ENCODE results near the gene CFAP54. TPM values are rescaled to one million over a fixed set of nuclear protein-coding genes. Genes with fewer than 3 reads are reported as not detected.

Gene CFAP54
- total RNA-seq, 4 donors from 2014 or later = 2.1 to 4.7 (median 3.6) TPM

- Histone ChIP-seq H3K4me3 (no peak overlapping the region), H3K27me3 (no peaks in the 10 kb centered on the region), H3K27ac (no peak overlapping the region), H3K4me1 (no peaks in the 10 kb centered on the region), H3K36me3 (no peaks in the 10 kb centered on the region), H3K9me3 (no peaks in the 10 kb centered on the region)
- no peak for TF ChIP-seq POLR2A (IDR thresholded peaks at IDR 0.05)
- TF ChIP-seq POLR2AphosphoS5 (IDR thresholded peaks at IDR 0.05) = no peak
- TF ChIP-seq EP300 (IDR thresholded peaks at IDR 0.05) = no peak
- TF ChIP-seq CTCF (IDR thresholded peaks at IDR 0.05) = no peak
- 69 to 70% methylated on average over 4 of the region's 4 CpGs for WGBS, 2 donors (ENCODE audit: low coverage in 1 of 2)
- ATAC-seq = no peak
These were observed 15.8 kb upstream of the CFAP54 start for GRCh38 chr12:96473394-96474093.

- Histone ChIP-seq H3K36me3 (no peaks in the 10 kb centered on the region), H3K4me1 (no peaks in the 10 kb centered on the region), H3K27me3 (no peaks in the 10 kb centered on the region), H3K9me3 (no peaks in the 10 kb centered on the region), H3K27ac (no peak overlapping the region), H3K4me3 (no peak overlapping the region)
- no peak for TF ChIP-seq CTCF (IDR thresholded peaks at IDR 0.05)
- no peak for TF ChIP-seq POLR2AphosphoS5 (IDR thresholded peaks at IDR 0.05)
- no peak for TF ChIP-seq EP300 (IDR thresholded peaks at IDR 0.05)
- no peak for TF ChIP-seq POLR2A (IDR thresholded peaks at IDR 0.05)
- no peak for ATAC-seq
- WGBS, 2 donors (ENCODE audit: low coverage in 1 of 2) = 56 to 80% methylated on average over 2 to 4 of the region's 4 CpGs
These were observed 15.2 kb upstream of the CFAP54 start for GRCh38 chr12:96474206-96474605.

- whole genome bisulfite sequencing, 2 donors (ENCODE audit: low coverage in 1 of 2) = 61 to 76% methylated on average over 3 of the region's 3 CpGs
- Histone ChIP-seq H3K27me3 (no peaks in the 10 kb centered on the region), H3K9me3 (no peaks in the 10 kb centered on the region), H3K4me3 (no peak overlapping the region), H3K27ac (no peak overlapping the region), H3K36me3 (no peaks in the 10 kb centered on the region), H3K4me1 (no peaks in the 10 kb centered on the region)
- no peak for ATAC-seq
- TF ChIP-seq CTCF (IDR thresholded peaks at IDR 0.05) (no peak), POLR2AphosphoS5 (IDR thresholded peaks at IDR 0.05) (no peak), POLR2A (IDR thresholded peaks at IDR 0.05) (no peak), EP300 (IDR thresholded peaks at IDR 0.05) (no peak)
These were observed 11.4 kb upstream of the CFAP54 start for GRCh38 chr12:96478011-96478410.

- Histone ChIP-seq H3K36me3 (no peaks in the 10 kb centered on the region), H3K27ac (no peak overlapping the region), H3K4me1 (no peaks in the 10 kb centered on the region), H3K27me3 (no peaks in the 10 kb centered on the region), H3K9me3 (no peaks in the 10 kb centered on the region), H3K4me3 (no peak overlapping the region)
- ATAC-seq = no peak
- TF ChIP-seq CTCF (IDR thresholded peaks at IDR 0.05) = no peak
- no peak for TF ChIP-seq POLR2AphosphoS5 (IDR thresholded peaks at IDR 0.05)
- no peak for TF ChIP-seq POLR2A (IDR thresholded peaks at IDR 0.05)
- no peak for TF ChIP-seq EP300 (IDR thresholded peaks at IDR 0.05)
- 96% methylated on average over 5 of the region's 5 CpGs for WGBS, 2 donors (ENCODE audit: low coverage in 1 of 2)
These were observed 7.3 kb upstream of the CFAP54 start for GRCh38 chr12:96482086-96482485.

- Histone ChIP-seq H3K4me1 (no peaks in the 10 kb centered on the region), H3K27me3 (no peaks in the 10 kb centered on the region), H3K36me3 (no peaks in the 10 kb centered on the region), H3K27ac (no peak overlapping the region), H3K9me3 (no peaks in the 10 kb centered on the region), H3K4me3 (no peak overlapping the region)
- no peak for ATAC-seq
- TF ChIP-seq EP300 (IDR thresholded peaks at IDR 0.05) (no peak), CTCF (IDR thresholded peaks at IDR 0.05) (no peak), POLR2A (IDR thresholded peaks at IDR 0.05) (no peak), POLR2AphosphoS5 (IDR thresholded peaks at IDR 0.05) (no peak)
- WGBS, 2 donors (ENCODE audit: low coverage in 1 of 2) = 86 to 91% methylated on average over 2 of the region's 2 CpGs
These were observed 6.3 kb upstream of the CFAP54 start for GRCh38 chr12:96483116-96483515.
